Hematopoietic multipotent progenitor cell treated with erythropoietin and hydrocortisone succinate and interleukin-3 and kit ligand, for 15 days (in vitro differentiated cells): ENCODE measurements around the gene GPD1.
A peak's percentile ranks its signal among the peaks of the same experiment; 100 is the strongest.

Experiments
- DNase-seq: peaks from one replicate; pipeline ENCODE4 v3.0.0-alpha.2; 2015; ENCODE audit warnings: low spot score

GPD1 gene

DNA sequence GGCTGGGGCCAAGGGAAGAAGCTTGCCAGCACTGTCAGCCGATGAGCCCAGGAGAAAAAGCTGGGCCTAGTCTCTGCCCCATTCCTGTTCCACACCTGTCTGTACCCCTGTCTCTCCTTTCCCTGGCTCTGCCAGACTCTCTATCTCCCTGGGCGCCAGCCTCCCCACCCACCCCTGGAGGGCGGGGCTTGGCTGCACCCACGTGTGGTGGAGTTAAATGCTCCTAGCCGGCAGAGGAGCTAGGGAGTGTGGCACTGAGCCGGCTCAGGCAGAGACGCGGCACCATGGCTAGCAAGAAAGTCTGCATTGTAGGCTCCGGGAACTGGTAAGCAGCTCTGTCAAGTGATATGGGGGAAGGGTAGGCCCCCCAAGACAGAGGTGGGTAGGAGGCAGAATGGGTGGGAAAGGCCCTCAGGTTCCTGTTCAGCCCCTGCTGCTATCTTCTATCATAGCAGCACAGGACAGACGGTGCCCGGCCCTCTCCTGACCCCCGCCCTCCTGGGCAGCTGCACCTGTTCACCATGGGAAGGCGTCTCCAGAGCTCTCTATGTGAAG, at the start of gene GPD1:
Gene GPD1, plus strand, starts transcription at position 242 of the 555 bp plus-strand sequence. Its CDS starts 43 bp downstream, at position 285.
- peak; percentile 76 for DNase-seq

DNA sequence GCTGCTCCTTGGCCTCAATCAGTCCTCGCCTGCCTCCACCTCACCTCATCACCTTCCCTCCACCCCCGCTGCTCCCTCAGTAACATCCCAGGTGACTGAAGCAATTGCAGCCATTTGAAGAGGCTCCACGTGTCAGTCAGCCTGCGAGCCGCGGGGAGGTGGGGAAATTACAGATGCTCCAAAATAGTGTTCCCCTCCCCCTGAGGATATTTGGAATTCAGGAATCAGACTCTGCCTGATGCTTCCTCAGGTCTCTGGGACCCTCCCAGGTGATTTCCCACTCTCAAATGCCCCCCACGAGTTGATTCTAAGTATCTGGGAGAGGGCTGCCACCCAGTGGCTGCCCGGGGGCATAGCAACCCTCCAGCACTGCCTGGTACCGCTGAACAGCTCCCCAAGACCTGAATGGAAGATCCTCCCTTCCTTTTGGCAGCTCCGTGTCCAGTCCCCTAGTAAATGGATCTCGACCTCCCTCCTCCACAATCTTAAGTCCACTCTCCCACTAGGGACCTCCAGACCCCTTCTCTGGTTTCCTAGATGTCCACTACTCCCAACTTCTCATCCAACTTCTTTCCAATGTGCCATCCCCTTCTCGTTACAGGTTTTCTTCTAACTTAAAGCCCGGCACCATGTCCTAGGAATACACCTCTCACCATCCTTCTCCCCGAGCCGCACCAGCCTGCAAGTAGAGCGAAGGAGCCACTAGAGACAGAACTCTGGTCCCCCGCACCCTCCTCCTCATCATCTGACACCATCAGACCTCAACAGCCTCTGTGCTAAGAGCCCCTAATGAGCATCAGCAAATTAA, 47.8 kb upstream of the GPD1 start:
- peak; percentile 66 for DNase-seq

DNA sequence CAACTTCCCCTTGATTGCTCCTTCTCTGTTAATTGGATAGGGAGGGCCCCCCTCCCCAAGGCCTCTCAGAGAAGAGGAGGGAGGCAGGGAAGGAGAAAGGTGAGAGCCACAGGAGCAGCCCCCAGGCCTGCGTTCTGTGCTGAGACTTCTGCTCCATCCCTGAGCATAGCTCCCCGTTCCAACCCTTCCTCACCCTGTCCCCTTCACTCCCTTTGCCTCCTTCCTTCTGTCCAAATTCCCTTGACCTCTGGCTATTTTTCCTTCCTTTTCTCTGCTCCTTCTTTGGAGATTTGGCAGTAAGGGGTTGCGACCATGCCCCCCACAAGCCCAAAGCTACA, 47.2 kb upstream of the GPD1 start:
- no peak for DNase-seq

DNA sequence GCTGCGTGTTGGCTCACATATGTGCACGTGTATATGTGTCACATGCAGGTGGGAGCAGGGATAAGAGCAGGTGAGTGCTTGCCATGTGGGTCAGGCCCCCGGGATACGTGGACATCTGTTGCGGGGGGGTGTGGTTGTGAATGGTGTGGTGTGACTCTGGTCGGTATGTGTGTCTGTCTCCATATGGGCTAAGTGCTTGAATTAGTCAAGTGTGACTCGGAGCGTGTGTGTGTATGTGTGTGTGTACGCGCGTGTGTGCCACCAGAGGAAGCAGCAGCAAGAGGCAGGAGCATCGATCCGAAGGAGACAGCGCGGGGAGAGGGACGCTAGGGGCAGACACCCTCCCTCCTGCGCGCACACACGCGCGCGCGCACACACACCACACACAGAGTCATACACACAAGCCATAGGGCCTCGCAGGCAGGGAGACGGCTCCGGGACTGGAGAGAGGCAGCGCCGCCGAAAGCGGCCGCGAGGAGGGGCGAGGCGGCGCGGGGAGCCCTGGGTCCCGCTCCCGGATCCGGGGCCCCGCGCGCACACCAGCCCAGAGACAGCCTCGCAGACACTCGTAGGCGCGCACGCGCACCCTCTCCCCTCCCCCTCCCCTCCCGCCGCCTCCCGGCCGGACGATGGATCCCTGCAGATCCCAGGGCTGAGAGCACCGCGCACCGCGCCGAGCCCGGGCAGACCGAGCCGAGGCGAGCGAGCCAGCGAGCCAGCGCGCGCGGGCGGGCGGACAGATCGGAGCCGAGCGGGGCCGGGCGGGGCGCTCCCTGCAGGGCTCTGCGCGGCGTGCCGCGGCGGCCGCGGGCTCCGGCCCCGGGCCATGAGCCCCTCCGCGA, 46.6 kb upstream of the GPD1 start, which contains the start of gene ASIC1:
Gene ASIC1, plus strand, starts transcription at position 597 of the 842 bp plus-strand sequence. CDS start 1,171 bp downstream, outside the sequence.
- no peak for DNase-seq

DNA sequence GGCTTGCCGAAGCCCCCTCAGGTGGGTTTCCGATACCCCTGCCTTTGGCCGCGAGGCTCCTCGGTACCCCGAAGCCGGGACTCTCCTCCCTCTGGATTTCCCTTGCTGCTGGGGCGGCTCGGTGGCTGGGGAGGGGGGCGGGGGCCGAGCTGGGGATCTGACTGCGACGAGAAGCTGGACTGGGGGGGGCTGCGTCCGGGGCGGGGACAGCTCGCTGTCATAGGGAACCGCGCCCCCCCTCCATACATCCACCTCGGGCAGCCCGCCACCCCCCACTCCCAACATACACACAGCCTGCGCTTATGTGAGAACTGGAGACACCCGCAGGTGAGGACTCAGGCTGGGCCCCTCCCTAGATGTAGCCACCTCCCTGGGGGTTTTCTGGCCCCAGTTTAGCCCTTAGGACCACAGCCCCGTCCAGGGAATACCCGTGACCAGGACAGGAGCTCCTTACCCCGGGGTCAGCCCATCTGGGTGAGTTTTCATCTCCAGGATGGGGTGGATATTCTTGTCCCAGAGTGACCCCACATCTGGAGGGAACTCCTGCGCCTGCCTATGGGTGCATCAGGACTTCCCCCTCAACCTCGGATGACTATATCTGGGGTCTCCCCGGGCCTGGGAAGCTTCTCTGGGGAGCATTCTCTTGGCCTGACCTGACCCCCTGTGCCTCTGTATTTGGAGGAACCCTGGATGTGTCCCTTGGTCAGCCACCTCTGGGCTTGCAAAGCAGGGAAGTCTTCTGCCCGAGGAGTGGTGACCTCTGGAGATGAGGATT, 45.7 kb upstream of the GPD1 start:
- DNase-seq = no peak

DNA sequence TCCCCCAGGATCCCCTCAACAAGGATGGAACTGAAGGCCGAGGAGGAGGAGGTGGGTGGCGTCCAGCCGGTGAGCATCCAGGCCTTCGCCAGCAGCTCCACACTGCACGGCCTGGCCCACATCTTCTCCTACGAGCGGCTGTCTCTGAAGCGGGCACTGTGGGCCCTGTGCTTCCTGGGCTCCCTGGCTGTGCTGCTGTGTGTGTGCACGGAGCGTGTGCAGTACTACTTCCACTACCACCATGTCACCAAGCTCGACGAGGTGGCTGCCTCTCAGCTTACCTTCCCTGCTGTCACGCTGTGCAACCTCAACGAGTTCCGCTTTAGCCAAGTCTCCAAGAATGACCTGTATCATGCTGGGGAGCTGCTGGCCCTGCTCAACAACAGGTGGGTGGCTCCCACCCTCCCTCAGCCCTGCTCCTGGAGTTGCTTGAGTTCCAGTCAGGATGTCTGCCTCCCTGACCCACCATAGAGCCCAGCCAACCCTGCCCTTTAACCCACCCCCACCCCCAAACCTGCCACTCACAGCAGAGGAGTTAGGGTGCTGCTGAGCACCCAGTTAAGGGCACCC, 45.0 kb upstream of the GPD1 start:
- no peak for DNase-seq

DNA sequence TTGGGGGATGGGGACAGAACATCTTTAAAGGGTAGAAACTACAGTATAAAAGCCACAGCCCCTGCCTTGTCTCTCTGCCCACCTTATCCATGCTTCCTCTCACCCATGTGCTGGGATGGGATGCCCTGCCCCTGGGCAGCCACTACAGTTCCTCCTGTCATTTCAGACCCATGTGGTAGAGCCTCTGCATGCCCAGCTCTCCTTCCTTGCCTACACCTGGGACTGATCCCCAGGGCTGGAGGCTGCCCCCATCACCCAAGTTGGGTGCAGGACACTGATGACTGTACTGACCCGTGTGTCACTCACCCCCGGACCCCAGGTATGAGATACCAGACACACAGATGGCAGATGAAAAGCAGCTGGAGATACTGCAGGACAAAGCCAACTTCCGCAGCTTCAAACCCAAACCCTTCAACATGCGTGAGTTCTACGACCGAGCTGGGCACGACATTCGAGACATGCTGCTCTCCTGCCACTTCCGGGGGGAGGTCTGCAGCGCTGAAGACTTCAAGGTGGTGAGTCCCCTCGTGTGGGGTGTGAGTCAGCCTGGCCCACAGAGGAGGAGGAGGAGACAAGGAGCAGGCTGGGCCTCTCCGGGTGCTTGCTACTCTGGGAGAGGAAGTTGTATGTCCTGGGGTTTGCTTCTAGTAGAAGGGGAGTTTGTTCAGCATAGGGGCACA, 44.2 kb upstream of the GPD1 start:
- DNase-seq = no peak

DNA sequence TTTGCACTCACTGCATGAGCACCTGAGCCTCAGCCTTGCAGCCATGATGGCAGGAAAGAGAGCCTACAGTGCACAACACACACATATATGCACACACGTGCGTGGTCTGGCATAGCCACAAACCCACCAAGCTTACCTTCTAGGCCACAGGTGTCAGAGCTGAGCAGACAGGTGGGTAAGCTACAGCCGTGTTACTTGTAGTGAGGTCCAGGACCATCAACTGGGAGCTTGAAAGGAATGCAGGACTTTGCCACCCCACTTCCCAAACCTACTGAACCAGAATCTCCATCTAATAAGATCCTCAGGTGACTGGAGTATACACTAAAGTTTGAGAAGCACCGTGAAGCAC, 43.7 kb upstream of the GPD1 start:
- DNase-seq = no peak

DNA sequence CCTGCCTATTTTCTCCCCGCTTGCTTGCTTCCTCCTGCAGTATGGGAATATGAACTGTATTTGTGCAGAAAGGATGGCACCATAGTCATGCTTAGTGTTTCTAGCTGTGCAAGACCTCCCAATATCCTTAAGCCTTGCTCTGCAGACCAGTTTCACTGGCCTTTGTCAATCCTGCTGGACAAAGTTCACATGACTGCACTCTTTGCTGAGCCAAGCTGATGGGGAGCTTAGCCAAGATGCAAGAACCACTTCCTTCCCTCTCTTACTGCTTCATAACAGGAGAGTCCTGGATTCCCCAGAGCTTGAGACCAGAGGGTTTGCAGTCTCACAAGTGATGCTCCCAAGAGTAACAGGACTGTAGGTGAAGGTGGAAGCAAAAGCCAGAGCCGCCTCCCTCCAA, 42.6 kb upstream of the GPD1 start:
- DNase-seq = no peak

DNA sequence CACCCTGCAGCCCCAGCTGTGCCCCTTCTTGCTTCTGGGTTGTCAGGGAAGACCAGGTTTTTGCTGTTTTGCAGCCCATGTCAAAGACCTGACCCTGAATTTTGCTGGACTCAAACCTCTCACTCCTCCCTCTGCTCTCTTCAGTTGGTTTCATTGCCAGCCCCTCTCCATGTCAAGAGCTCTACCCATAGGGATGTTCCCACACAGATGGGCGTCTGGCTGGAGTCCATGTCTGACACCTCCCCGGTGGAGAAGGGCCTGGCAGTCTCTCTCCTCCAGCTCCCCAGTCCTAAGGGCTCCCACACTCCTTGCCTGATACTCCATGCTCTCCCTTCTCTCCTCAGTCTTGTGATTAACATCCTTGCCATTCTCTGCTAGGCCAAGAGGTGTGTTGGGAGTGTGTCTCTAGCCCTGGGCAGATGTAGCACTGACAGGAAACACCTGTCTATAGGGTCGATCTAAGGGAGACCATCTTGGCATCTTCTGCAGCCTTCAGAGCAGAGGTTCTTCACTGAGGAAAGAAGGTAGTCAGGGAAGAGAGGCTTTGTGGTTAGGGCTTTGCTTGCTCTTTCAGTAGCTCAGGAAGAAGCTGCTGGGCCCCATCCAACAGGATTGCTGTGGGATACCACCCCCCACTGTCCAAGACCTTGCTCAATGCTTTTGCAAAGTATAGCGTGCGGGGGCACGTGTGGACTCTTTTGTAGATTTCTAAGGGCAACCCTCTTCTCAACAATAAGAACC, 41.7 kb upstream of the GPD1 start:
- no peak for DNase-seq

DNA sequence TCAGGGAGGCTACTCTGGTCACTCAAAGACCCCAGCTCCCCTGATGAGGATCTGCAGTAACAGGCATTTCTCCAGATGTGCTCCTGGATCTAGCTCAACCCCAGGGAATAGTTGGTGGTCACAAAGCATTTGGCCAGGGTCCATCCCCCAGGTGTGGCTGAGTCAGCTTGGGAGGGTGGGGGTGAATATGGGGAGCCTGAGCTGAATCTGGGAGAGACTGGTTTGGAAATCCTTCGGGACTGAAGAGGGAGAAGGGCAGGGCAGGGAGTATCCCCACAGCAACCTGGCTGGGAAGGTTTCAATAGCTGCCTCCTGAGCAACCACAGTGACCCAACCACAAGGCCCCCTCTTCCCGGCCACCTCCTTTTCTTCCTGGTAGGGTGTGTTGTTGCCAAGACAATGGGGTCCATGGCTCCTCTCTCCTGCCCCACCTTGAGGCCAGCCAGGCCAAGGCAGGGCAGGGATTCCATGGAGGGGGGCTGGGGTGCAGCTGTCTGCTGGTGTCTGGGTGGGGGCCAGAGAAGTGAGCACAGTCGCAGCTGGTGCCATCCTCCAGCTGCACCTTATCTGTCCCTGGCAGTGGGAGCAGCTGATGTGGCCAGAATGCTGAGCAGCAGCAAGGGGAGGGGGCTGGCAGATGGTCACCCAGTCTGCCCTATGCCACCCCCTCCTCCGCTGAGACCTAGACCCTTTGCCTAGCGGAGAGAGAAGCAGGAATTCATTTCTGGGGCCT, 40.9 kb upstream of the GPD1 start:
- DNase-seq = no peak

DNA sequence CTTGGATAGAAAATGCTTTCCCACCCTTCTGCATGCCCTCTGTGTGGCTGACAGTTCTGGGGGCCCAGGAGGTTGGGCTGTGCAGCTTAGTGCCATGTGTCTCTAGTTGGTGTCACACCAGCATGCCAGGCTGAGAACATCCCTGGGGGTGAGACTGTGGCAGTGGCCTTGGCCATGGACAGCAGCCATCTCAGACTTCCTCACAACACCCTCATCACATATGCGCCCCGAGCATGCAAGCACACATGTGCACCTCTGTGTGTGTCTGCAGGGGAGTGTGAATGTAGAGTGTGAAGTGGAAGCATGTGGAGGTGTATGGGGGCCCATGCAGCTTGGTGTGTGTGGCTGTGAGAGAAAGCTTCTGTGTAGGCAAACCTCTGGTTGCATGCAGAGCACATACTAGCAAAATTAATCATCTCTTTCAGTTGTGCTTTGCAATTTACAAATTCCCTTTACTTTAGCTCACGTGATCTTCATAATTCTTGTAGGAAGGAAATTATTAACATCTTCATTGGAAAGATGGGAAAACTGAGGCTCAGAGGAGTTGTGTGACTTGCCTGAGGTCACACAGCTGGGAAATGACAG, 38.0 kb upstream of the GPD1 start:
- no peak for DNase-seq

DNA sequence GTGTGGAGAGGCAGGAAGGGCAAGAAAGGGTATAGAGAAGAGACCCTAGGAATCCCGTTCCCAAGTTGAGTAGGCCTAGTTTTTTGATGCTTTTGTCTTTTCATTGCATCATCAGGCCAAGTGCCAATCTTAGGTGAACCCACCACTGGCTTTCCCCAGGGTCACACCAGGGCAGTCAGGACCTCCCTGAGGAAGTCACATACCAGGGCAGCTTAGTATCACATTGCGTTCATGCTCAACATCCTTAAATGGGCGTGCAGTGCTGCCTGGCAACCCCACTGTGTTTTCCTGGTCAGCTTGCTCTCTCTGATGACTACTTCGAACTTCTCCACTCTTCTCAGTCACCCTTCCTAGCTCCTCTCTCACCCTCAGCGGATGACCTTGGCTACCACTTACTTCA, 37.4 kb upstream of the GPD1 start:
- DNase-seq = no peak

DNA sequence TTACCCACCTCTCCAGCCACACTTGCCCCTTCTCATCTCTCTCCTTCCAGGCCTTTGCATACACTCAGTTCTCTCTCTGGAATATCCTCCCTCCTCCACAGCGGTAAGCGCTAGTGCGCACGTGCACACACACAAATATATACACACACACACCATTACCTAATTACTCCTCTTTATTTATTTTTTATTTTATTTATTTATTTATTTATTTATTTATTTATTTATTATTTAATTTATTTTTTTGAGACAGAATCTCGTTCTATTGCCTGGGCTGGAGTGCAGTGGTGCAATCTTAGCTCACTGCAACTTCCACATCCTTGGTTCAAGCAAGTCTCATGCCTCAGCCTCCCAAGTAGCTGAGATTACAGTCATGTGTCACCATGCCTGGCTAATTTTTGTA, 34.7 kb upstream of the GPD1 start:
- no peak for DNase-seq

DNA sequence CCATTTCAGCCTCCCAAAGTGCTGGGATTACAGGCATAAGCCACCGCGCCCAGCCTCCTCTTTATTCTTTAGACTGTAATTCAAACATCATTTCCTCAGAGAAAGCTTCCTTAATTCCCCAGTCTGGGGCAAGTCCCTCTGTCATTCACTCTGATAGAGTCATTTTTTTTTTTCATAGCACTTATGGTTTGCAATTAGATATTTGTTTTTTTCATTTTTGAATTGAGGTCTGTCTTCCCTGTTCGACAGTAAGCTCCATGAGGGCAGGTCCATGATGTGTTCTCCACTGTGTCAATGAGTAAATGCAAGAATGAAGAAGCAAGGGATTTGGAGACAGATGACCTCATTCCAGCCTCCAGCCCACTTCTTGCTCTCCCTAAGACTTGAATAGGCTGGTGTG, 34.3 kb upstream of the GPD1 start:
- no peak for DNase-seq

DNA sequence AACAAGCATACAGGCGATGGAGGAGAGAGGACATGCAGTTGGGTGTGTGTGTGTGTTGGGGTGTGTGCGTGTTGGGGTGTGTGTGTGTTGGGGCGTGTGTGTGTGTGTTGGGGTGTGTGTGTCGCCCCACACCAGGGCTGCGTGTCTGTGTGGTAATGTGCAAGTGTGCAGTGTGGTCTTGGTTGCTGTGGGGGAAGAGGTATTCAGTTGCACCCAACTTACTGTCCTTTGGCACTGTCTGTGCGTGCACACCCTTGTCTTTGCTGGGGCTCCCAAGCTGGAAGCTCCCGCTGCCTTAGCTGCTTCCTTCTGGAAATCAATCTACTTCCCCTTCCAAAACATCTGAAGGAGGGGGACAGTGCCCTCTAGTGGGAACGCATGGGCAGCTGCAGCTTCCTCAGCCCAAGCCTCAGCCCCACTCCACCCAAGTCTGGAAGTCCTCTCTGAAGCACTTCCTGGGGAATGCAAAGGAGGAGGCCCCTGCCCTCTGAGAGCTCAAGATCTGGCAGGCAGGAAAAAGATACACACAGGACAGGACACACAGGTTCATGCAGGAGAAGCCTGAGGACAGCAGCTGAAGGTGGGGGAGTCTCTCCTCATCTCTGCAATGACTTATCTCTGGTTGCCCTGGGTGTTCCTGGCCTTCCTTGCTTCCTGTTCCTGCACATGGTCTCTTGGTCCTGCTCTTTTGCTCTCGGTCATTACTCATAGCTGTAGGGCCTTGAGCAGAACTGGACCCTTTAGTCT, 33.3 kb upstream of the GPD1 start:
- DNase-seq = peak; percentile 79

DNA sequence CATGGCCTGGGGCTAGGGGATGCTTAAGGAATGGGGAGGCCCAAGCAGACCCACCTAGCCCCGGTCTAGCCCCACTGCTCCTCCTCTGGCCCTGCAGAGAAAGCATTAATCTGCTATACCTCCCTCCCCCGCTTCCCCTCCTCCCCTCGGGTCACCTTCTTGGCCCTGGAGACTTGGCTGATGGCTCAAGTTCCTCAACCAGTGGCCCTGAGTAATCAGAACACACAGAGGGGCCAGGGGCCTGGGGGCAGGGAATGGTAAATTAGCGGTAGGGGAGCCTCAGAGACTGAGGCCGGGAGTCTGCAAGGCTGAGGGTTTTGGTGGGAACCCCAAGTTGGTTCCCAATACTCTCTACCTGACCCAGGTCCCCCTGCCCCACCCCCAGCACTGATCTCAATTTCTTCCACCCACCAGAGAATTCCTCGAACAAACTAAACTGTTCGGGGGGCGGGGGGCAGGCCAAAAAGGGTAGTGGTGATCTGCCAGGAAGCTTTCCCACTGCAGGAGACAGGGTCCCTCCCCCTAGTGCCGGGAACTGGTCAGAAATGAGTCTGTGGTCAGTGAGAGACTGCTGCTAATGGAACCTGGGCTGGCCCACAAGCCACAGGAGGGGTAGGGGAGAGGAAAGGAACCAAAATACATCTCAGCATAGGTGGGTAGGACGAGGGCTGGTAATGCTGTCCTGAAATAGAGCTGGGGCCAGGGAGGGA, 31.5 kb upstream of the GPD1 start:
- no peak for DNase-seq

DNA sequence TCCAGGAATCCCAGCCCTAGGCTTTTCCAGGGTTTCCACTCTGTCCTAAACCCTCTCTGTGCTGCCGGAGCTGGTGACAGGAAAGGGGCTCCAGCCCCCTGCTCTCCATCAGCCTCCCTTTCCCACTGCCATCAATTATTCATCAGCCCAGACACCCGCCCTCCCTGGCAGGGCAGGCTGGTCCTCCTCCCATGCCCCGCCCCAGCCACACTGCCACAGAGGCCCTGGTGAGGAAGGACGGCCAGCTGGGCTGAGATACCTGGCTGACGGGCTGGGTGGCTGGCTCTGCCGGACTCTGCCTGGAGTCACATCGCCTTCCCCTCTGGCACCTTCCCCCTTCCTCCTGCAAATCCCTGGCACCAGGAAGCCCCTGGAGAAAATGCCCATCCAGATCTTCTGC, 30.6 kb upstream of the GPD1 start:
- DNase-seq = no peak
